ENCODE data around the gene ISYNA1.

DNA sequence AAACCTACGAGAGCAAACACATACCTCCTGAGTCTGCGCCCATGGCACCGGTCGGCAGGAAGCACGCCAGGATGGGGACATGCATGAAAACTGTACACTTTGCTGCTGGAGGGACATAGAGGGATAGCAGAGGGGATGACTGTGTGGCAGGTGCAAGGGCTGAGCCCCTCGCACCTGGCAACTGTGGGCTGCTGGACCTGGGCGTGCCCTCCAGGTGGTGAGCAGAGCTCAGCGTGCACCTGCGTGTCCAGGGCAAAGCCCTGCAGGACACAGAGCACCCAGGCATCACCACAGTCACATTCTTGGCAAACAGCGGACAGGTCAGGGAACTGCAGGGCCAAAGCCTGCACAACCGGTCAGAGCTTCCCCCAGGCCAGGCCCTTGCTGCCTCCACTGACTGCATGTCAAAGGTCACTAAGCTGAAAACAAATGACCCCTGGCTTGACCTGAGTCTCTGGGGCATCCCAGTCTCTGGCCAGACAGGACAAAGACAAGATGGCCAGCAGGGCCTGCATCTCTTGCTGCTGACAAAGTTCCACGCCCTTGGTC is 9.0 kb upstream of the ISYNA1 start:
- no peak for TF ChIP-seq POLR2A (IDR thresholded peaks at IDR 0.05; ENCODE audit: low read depth, low read length)
- no peak for TF ChIP-seq POLR2AphosphoS5 (IDR thresholded peaks at IDR 0.05; ENCODE audit: insufficient read depth, low read depth, low read length)
- TF ChIP-seq, protein P1, sequence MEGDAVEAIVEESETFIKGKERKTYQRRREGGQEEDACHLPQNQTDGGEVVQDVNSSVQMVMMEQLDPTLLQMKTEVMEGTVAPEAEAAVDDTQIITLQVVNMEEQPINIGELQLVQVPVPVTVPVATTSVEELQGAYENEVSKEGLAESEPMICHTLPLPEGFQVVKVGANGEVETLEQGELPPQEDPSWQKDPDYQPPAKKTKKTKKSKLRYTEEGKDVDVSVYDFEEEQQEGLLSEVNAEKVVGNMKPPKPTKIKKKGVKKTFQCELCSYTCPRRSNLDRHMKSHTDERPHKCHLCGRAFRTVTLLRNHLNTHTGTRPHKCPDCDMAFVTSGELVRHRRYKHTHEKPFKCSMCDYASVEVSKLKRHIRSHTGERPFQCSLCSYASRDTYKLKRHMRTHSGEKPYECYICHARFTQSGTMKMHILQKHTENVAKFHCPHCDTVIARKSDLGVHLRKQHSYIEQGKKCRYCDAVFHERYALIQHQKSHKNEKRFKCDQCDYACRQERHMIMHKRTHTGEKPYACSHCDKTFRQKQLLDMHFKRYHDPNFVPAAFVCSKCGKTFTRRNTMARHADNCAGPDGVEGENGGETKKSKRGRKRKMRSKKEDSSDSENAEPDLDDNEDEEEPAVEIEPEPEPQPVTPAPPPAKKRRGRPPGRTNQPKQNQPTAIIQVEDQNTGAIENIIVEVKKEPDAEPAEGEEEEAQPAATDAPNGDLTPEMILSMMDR (IDR thresholded peaks at IDR 0.05; ENCODE audit: extremely low read depth in 1 of 2, insufficient read depth in 1 of 2, low read depth in 1 of 2, low read length in 2 of 2): no peak
